IMR-90 (cell line): ENCODE results near the gene SURF6. TPM values are rescaled to one million over a fixed set of nuclear protein-coding genes. Genes with fewer than 3 reads are reported as not detected.

Experiments used
- ATAC-seq: fragments of 200-7000 bp; cut with Tn5 transposase; 2 replicates; pipeline ENCODE4 v1.9.1; 2020; ENCODE audit warnings: low read depth, mild to moderate bottlenecking, moderate library complexity
- BruUV-seq: library from RNA; stranded (reverse); fragments of 400-500 nt; replicated peaks from 2 replicates; lab custom pipeline; 2021; lab: Mats Ljungman, UMichigan
- CTCF ChIA-PET: fragments of 300-600 bp; formaldehyde crosslinking; extraction: SDS; loops from one replicate; lab custom pipeline; 2021; ENCODE audit warnings: antibody characterized with exemption; lab: Yijun Ruan, JAX
- POLR2A ChIA-PET: fragments of 300-600 bp; sonication (Branson Sonifier 250); formaldehyde crosslinking; loops from one replicate; lab custom pipeline; 2022; ENCODE audit warnings: antibody characterized with exemption; ENCODE audit not compliant: unreplicated experiment; lab: Charles Lee
- DNase-seq: peaks from one replicate; pipeline ENCODE4 v3.0.0; 2013
- H2AFZ ChIP-seq: replicated peaks from 2 replicates; pipeline ENCODE3; 2013; ENCODE audit warnings: low read length, mild to moderate bottlenecking; ENCODE audit not compliant: poor library complexity
- H2AK5ac ChIP-seq: 2 replicates; pipeline ENCODE4 v1.6.1; 2013; ENCODE audit warnings: low read depth, low read length, inconsistent platforms
- H2AK9ac ChIP-seq: replicated peaks from 2 replicates; pipeline ENCODE3; 2013; ENCODE audit warnings: mild to moderate bottlenecking, low read depth, low read length, moderate library complexity; ENCODE audit not compliant: poor library complexity
- H2BK120ac ChIP-seq: 2 replicates; pipeline ENCODE4 v1.6.1; 2013; ENCODE audit warnings: low read depth, low read length, inconsistent platforms
- H2BK15ac ChIP-seq: 3 replicates; pipeline ENCODE4 v1.6.1; 2013; ENCODE audit warnings: low read depth, low read length, inconsistent platforms
- H2BK20ac ChIP-seq: 2 replicates; pipeline ENCODE4 v1.6.1; 2013; ENCODE audit warnings: low read depth, mild to moderate bottlenecking, inconsistent platforms, low read length, moderate library complexity
- H2BK5ac ChIP-seq: 2 replicates; pipeline ENCODE4 v1.6.1; 2013; ENCODE audit warnings: mild to moderate bottlenecking, low read depth, low read length, inconsistent platforms; ENCODE audit not compliant: poor library complexity, severe bottlenecking
- H3K14ac ChIP-seq: replicated peaks from 2 replicates; pipeline ENCODE4 v1.6.1; 2013; ENCODE audit warnings: low read depth, low read length, inconsistent platforms
- H3K18ac ChIP-seq: 2 replicates; pipeline ENCODE4 v1.6.1; 2013; ENCODE audit warnings: low read depth, low read length, control low read depth
- H3K23ac ChIP-seq: 2 replicates; pipeline ENCODE4 v1.6.1; 2013; ENCODE audit warnings: low read depth, low read length, inconsistent platforms
- H3K27ac ChIP-seq: 2 replicates; pipeline ENCODE4 v1.5.1; 2013; ENCODE audit warnings: mild to moderate bottlenecking, control low read depth, low read length; ENCODE audit not compliant: insufficient read depth
- H3K27me3 ChIP-seq: 2 replicates; pipeline ENCODE4 v1.6.1; 2013; ENCODE audit warnings: low read length; ENCODE audit not compliant: control insufficient read depth, insufficient read depth
- H3K36me3 ChIP-seq: 2 replicates; pipeline ENCODE4 v1.6.1; 2013; ENCODE audit warnings: low read length, mixed read lengths; ENCODE audit not compliant: control insufficient read depth, insufficient read depth
- H3K4ac ChIP-seq: 2 replicates; pipeline ENCODE4 v1.6.1; 2013; ENCODE audit warnings: low read depth, low read length, inconsistent platforms
- H3K4me1 ChIP-seq: 2 replicates; pipeline ENCODE4 v1.6.1; 2013; ENCODE audit warnings: low read length, mixed read lengths; ENCODE audit not compliant: control insufficient read depth, insufficient read depth
- H3K4me2 ChIP-seq: 2 replicates; pipeline ENCODE4 v1.6.1; 2013; ENCODE audit warnings: low read depth, mild to moderate bottlenecking, control low read depth, low read length, moderate library complexity
- H3K4me3 ChIP-seq: 2 replicates; pipeline ENCODE4 v1.5.1; 2013; ENCODE audit warnings: low read depth, mild to moderate bottlenecking, control low read depth, low read length, moderate library complexity; ENCODE audit not compliant: insufficient read depth
- H3K56ac ChIP-seq: 2 replicates; pipeline ENCODE4 v1.6.1; 2013; ENCODE audit warnings: low read length, inconsistent platforms; ENCODE audit not compliant: insufficient read depth; ENCODE audit errors: extremely low read depth
- H3K79me1 ChIP-seq, 2 experiments: 2 replicates each; pipeline ENCODE4 v1.6.1; 2013; ENCODE audit warnings: low read length in 2 of 2, inconsistent platforms in 1 of 2, low read depth in 1 of 2
- H3K9ac ChIP-seq: 2 replicates; pipeline ENCODE4 v1.6.1; 2013; ENCODE audit warnings: low read depth, low read length, control low read depth
- H3K9me1 ChIP-seq: 2 replicates; pipeline ENCODE4 v1.6.1; 2013; ENCODE audit warnings: low read length, inconsistent platforms; ENCODE audit not compliant: insufficient read depth
- H3K9me3 ChIP-seq: 2 replicates; pipeline ENCODE4 v1.6.1; 2013; ENCODE audit warnings: low read length; ENCODE audit not compliant: control insufficient read depth, insufficient read depth
- H4K20me1 ChIP-seq: 2 replicates; pipeline ENCODE4 v1.6.1; 2013; ENCODE audit warnings: low read length, inconsistent platforms; ENCODE audit not compliant: insufficient read depth
- H4K5ac ChIP-seq: 2 replicates; pipeline ENCODE4 v1.6.1; 2013; ENCODE audit warnings: mild to moderate bottlenecking, low read depth, low read length, control low read depth
- H4K8ac ChIP-seq, 2 experiments: 2 replicates each; pipeline ENCODE4 v1.6.1; 2013; ENCODE audit warnings: low read depth in 2 of 2, low read length in 2 of 2, control low read depth in 1 of 2, inconsistent platforms in 1 of 2
- H4K91ac ChIP-seq: 2 replicates; pipeline ENCODE4 v1.6.1; 2013; ENCODE audit warnings: low read depth, low read length, inconsistent platforms; ENCODE audit not compliant: insufficient read depth
- BHLHE40 ChIP-seq: fragments of 150-350 bp; IDR thresholded peaks from 2 replicates; pipeline ENCODE4 v1.6.1; 2016; ENCODE audit warnings: mild to moderate bottlenecking, low read depth, low read length
- CEBPB ChIP-seq: IDR thresholded peaks from 2 replicates; pipeline ENCODE4 v1.6.1; 2012; ENCODE audit warnings: low read depth, low read length, improper control_type of control experiment
- FOS ChIP-seq: fragments of 150-350 bp; IDR thresholded peaks from 2 replicates; pipeline ENCODE4 v1.6.1; 2016; ENCODE audit warnings: low read depth, low read length
- MAZ ChIP-seq: IDR thresholded peaks from 2 replicates; pipeline ENCODE4 v1.6.1; 2012; ENCODE audit warnings: low read depth, mild to moderate bottlenecking, low read length, improper control_type of control experiment, moderate library complexity, borderline replicate concordance
- MXI1 ChIP-seq: IDR thresholded peaks from 2 replicates; pipeline ENCODE4 v1.6.1; 2012; ENCODE audit warnings: low read depth, mild to moderate bottlenecking, low read length, moderate library complexity, borderline replicate concordance
- NFE2L2 ChIP-seq: fragments of 150-350 bp; IDR thresholded peaks from 2 replicates; pipeline ENCODE4 v1.6.1; 2016; ENCODE audit warnings: low read depth, mild to moderate bottlenecking, low read length
- POLR2A ChIP-seq: IDR thresholded peaks from 2 replicates; pipeline ENCODE4 v1.6.1; 2012; ENCODE audit warnings: mild to moderate bottlenecking, low read depth, low read length
- RAD21 ChIP-seq: IDR thresholded peaks from 2 replicates; pipeline ENCODE4 v1.6.1; 2012; ENCODE audit warnings: low read length, improper control_type of control experiment
- RCOR1 ChIP-seq: IDR thresholded peaks from 2 replicates; pipeline ENCODE4 v1.6.1; 2012; ENCODE audit warnings: mild to moderate bottlenecking, low read length, improper control_type of control experiment; ENCODE audit not compliant: insufficient replicate concordance
- RFX5 ChIP-seq: IDR thresholded peaks from 2 replicates; pipeline ENCODE4 v1.8.0; 2012; ENCODE audit warnings: low read depth, mild to moderate bottlenecking, low read length, moderate library complexity
- SMC3 ChIP-seq: fragments of 150-350 bp; IDR thresholded peaks from 2 replicates; pipeline ENCODE4 v1.6.1; 2016; ENCODE audit warnings: low read depth, mild to moderate bottlenecking, antibody characterized with exemption, low read length, moderate library complexity
- USF2 ChIP-seq: fragments of 150-350 bp; IDR thresholded peaks from 2 replicates; pipeline ENCODE4 v1.6.1; 2017; ENCODE audit warnings: mild to moderate bottlenecking, antibody characterized with exemption, low read length, low read depth
- WGBS, 2 experiments: methylation state at CpG; one replicate each; pipeline versions ENCODE4 v1.1.5 to v1.1.7; 2013; ENCODE audit warnings: missing lambda C conversion rate in 2 of 2; ENCODE audit not compliant: insufficient read length in 1 of 2; ENCODE audit errors: extremely low coverage in 2 of 2; 5-methylcytosine and 5-hydroxymethylcytosine counted together
- dilution Hi-C: fragments of 300-500 bp; cut with HindIII; formaldehyde crosslinking; loops from one replicate; pipeline ENCODE4 v1.14.3; 2018; ENCODE audit warnings: low sequenced_read_pairs; ENCODE audit not compliant: unreplicated experiment
- in situ Hi-C: fragments of 300-500 bp; cut with MboI; formaldehyde crosslinking; loops from 3 replicates; pipeline ENCODE4 v1.14.3; 2019; ENCODE audit warnings: low sequenced_read_pairs, inconsistent platforms, mixed read lengths
- intact Hi-C: fragments of 100-400 bp; cut with micrococcal nuclease; formaldehyde crosslinking; loops from 2 replicates; pipeline ENCODE4 v1.10.0; 2022
- polyA plus RNA-seq, 3 experiments: library from polyadenylated mRNA; depleted of rRNA; stranded (reverse); fragments of >200 nt; gene quantifications; 2 replicates each; pipeline ENCODE4 v1.2.3, GENCODE V29; 2012; ENCODE audit warnings: low replicate concordance in 1 of 3
- total RNA-seq: library from RNA; depleted of rRNA; stranded (reverse); fragments of >200 nt; gene quantifications from 2 replicates; pipeline ENCODE4 v1.2.3, GENCODE V29; 2012
- TF ChIP-seq, protein P1 (sequence below): conservative IDR thresholded peaks from 2 replicates; pipeline ENCODE4 v1.5.1; 2012; ENCODE audit warnings: mild to moderate bottlenecking, low read depth, low read length, improper control_type of control experiment
- TF ChIP-seq, protein P2 (sequence below): fragments of 150-350 bp; IDR thresholded peaks from 2 replicates; pipeline ENCODE4 v1.6.1; 2016; ENCODE audit warnings: low read depth, mild to moderate bottlenecking, low read length, moderate library complexity, borderline replicate concordance

The SURF6 gene
- total and polyA plus RNA-seq, 2 of the 4 experiments (the other 2 are of a cell fraction), result 6.1 to 12.8 TPM

- H3K79me1 ChIP-seq, result peaks cover 31 to 66% of the 10 kb centered on the region in 2 experiments
- no peak overlapping the region for H3K14ac ChIP-seq
- no peak overlapping the region for H2BK20ac ChIP-seq
- no peak overlapping the region for H3K4me3 ChIP-seq
- H2BK15ac ChIP-seq, result no peak overlapping the region
- peaks cover 16% of the 10 kb centered on the region for H3K4me1 ChIP-seq
- H3K18ac ChIP-seq, result no peak overlapping the region
- no peak overlapping the region for H2BK120ac ChIP-seq
- no peak overlapping the region for H3K27ac ChIP-seq
- H3K27me3 ChIP-seq, result no peaks in the 10 kb centered on the region
- no peaks in the 10 kb centered on the region for H3K9me3 ChIP-seq
- no peak overlapping the region for H3K56ac ChIP-seq
- dilution Hi-C loops (no loop called here), intact Hi-C loops (no loop called here), in situ Hi-C loops (no loop called here)
- H2AK5ac ChIP-seq, result no peak overlapping the region
- BruUV-seq, result no TSS peak
- H4K91ac ChIP-seq, result no peak overlapping the region
- ChIA-PET POLR2A (no interaction called here), CTCF (no interaction called here)
- H2AFZ ChIP-seq, result no peak overlapping the region
- H3K36me3 ChIP-seq, result peaks cover 66% of the 10 kb centered on the region
- no peak overlapping the region for H3K9ac ChIP-seq
- no peak overlapping the region for H2AK9ac ChIP-seq
- no peak overlapping the region for H3K4ac ChIP-seq
- no peak overlapping the region for H4K8ac ChIP-seq
- peaks cover 6% of the 10 kb centered on the region; the same call in 1 of the 2 replicates for H3K9me1 ChIP-seq
- ATAC-seq, result no peak
- peaks cover 33% of the 10 kb centered on the region for H4K20me1 ChIP-seq
- WGBS, 2 experiments, result no CpG with 5 or more reads among the region's 6 CpGs
- no peak for DNase-seq
- H3K4me2 ChIP-seq, result no peak overlapping the region
- no peak overlapping the region for H3K23ac ChIP-seq
- no peak overlapping the region for H4K5ac ChIP-seq
- no peak for TF ChIP-seq RCOR1
- TF ChIP-seq USF2, result no peak
- TF ChIP-seq, protein P1, sequence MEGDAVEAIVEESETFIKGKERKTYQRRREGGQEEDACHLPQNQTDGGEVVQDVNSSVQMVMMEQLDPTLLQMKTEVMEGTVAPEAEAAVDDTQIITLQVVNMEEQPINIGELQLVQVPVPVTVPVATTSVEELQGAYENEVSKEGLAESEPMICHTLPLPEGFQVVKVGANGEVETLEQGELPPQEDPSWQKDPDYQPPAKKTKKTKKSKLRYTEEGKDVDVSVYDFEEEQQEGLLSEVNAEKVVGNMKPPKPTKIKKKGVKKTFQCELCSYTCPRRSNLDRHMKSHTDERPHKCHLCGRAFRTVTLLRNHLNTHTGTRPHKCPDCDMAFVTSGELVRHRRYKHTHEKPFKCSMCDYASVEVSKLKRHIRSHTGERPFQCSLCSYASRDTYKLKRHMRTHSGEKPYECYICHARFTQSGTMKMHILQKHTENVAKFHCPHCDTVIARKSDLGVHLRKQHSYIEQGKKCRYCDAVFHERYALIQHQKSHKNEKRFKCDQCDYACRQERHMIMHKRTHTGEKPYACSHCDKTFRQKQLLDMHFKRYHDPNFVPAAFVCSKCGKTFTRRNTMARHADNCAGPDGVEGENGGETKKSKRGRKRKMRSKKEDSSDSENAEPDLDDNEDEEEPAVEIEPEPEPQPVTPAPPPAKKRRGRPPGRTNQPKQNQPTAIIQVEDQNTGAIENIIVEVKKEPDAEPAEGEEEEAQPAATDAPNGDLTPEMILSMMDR, result no peak
- TF ChIP-seq POLR2A, result no peak
- TF ChIP-seq MAZ, result no peak
- TF ChIP-seq, protein P2, sequence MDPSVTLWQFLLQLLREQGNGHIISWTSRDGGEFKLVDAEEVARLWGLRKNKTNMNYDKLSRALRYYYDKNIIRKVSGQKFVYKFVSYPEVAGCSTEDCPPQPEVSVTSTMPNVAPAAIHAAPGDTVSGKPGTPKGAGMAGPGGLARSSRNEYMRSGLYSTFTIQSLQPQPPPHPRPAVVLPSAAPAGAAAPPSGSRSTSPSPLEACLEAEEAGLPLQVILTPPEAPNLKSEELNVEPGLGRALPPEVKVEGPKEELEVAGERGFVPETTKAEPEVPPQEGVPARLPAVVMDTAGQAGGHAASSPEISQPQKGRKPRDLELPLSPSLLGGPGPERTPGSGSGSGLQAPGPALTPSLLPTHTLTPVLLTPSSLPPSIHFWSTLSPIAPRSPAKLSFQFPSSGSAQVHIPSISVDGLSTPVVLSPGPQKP, result no peak
- TF ChIP-seq BHLHE40, result no peak
- no peak for TF ChIP-seq RFX5
- no peak for TF ChIP-seq RAD21
- TF ChIP-seq MXI1, result no peak
- TF ChIP-seq SMC3, result no peak
- no peak for TF ChIP-seq FOS
- no peak for TF ChIP-seq NFE2L2
- TF ChIP-seq CEBPB, result no peak
- H2BK5ac ChIP-seq, result no peak overlapping the region
These were observed 9.6 kb upstream of the SURF6 start for GRCh38 chr9:133345596-133345995.
